CD4-positive, alpha-beta T cell treated with Interleukin-6 for 4 hours (primary cell): ENCODE data around the gene FJX1.
"Not testable (repeated sequence)": the region's sequence is repeated elsewhere in the genome, so short reads cannot be mapped to it uniquely, and the experiment has no call there.

ENCODE experiments used
- DNase-seq: peaks from one replicate; pipeline ENCODE4 v3.0.0-alpha.2; 2020; ENCODE audit warnings: mixed read lengths

The FJX1 gene

GRCh38 chr11:35633827-35634423 lies 15.7 kb downstream of the FJX1 start:
- no peak for DNase-seq

- no peak for DNase-seq
These were observed 17.7 kb downstream of the FJX1 start for GRCh38 chr11:35635933-35636332.

GRCh38 chr11:35639591-35640179 lies 21.4 kb downstream of the FJX1 start:
- no peak for DNase-seq

- DNase-seq: no peak
These were observed 23.1 kb downstream of the FJX1 start for GRCh38 chr11:35641171-35641897.

- DNase-seq: no peak
These were observed 23.7 kb downstream of the FJX1 start for GRCh38 chr11:35641964-35642363.

GRCh38 chr11:35647421-35648093 lies 29.3 kb downstream of the FJX1 start:
- no peak for DNase-seq

GRCh38 chr11:35650006-35650405 lies 31.7 kb downstream of the FJX1 start:
- no peak for DNase-seq

- DNase-seq: no peak
These were observed 32.2 kb downstream of the FJX1 start for GRCh38 chr11:35650467-35650866.

GRCh38 chr11:35651263-35651662 lies 33.0 kb downstream of the FJX1 start:
- no peak for DNase-seq

- not testable (repeated sequence) for DNase-seq
These were observed 34.5 kb downstream of the FJX1 start for GRCh38 chr11:35652786-35653185.

GRCh38 chr11:35654711-35655110 lies 36.5 kb downstream of the FJX1 start:
- no peak for DNase-seq

- no peak for DNase-seq
These were observed 37.0 kb downstream of the FJX1 start for GRCh38 chr11:35655254-35655653.

GRCh38 chr11:35655856-35656255 lies 37.6 kb downstream of the FJX1 start:
- DNase-seq: no peak

- no peak for DNase-seq
These were observed 40.0 kb downstream of the FJX1 start for GRCh38 chr11:35658020-35658948.

GRCh38 chr11:35661534-35661933 lies 43.3 kb downstream of the FJX1 start:
- no peak for DNase-seq

- peak; percentile 23 for DNase-seq
These were observed 43.9 kb downstream of the FJX1 start for GRCh38 chr11:35662061-35662648.

GRCh38 chr11:35662649-35663407 lies 44.6 kb downstream of the FJX1 start, which contains the start of gene TRIM44:
Gene TRIM44, plus strand, starts transcription at chr11:35662775. Its CDS starts 337 bp downstream, at chr11:35663112.
- peak; percentile 84 for DNase-seq

- no peak for DNase-seq
These were observed 45.1 kb downstream of the FJX1 start for GRCh38 chr11:35663408-35663702.

- DNase-seq: no peak
These were observed 46.7 kb downstream of the FJX1 start for GRCh38 chr11:35664977-35665441.

GRCh38 chr11:35667257-35667656 lies 49.0 kb downstream of the FJX1 start:
- no peak for DNase-seq

GRCh38 chr11:35668350-35668749 lies 50.1 kb downstream of the FJX1 start:
- DNase-seq: not testable (repeated sequence)
